GM23338 (cell line): Measurements from ENCODE around the gene TNFSF10. TPM values are rescaled to one million over a fixed set of nuclear protein-coding genes. Genes with fewer than 3 reads are reported as not detected.

ENCODE experiments used
- ATAC-seq: fragments of 200-7000 bp; cut with Tn5 transposase; 3 replicates; pipeline ENCODE4 v1.9.1; 2020
- DNase-seq: peaks from one replicate; pipeline ENCODE4 v3.0.0-alpha.2; 2015; ENCODE audit warnings: low spot score
- H2AFZ ChIP-seq: fragments of 200-600 bp; sonication (generic); 2 replicates; pipeline ENCODE4 v1.8.0; 2016; ENCODE audit warnings: antibody characterized with exemption, mild to moderate bottlenecking, moderate library complexity
- H3F3A ChIP-seq: fragments of 200-600 bp; sonication (generic); replicated peaks from 2 replicates; pipeline ENCODE4 v1.8.0; 2017; ENCODE audit warnings: antibody characterized with exemption, mixed run types, low read depth
- H3K27ac ChIP-seq: fragments of 200-600 bp; sonication (generic); 2 replicates; pipeline ENCODE4 v1.6.1; 2016; ENCODE audit warnings: low read depth
- H3K27me3 ChIP-seq: fragments of 200-600 bp; sonication (generic); 2 replicates; pipeline ENCODE4 v1.8.0; 2016; ENCODE audit warnings: mild to moderate bottlenecking, mixed run types, moderate library complexity; ENCODE audit not compliant: insufficient read depth
- H3K36me3 ChIP-seq: fragments of 200-600 bp; sonication (generic); 2 replicates; pipeline ENCODE4 v1.8.0; 2016; ENCODE audit warnings: mild to moderate bottlenecking; ENCODE audit not compliant: insufficient read depth
- H3K4me1 ChIP-seq: fragments of 200-600 bp; sonication (generic); 2 replicates; pipeline ENCODE4 v1.8.0; 2016; ENCODE audit warnings: mild to moderate bottlenecking, moderate library complexity; ENCODE audit not compliant: insufficient read depth
- H3K4me2 ChIP-seq: fragments of 200-600 bp; sonication (generic); 2 replicates; pipeline ENCODE4 v1.7.1; 2017; ENCODE audit warnings: mixed run types
- H3K4me3 ChIP-seq: fragments of 200-600 bp; sonication (generic); 2 replicates; pipeline ENCODE4 v1.6.1; 2016; ENCODE audit warnings: mixed run types
- H3K79me2 ChIP-seq: fragments of 200-600 bp; sonication (generic); replicated peaks from 2 replicates; pipeline ENCODE4 v1.8.0; 2017; ENCODE audit warnings: mild to moderate bottlenecking; ENCODE audit not compliant: insufficient read depth
- H3K9me2 ChIP-seq: fragments of 200-600 bp; sonication (generic); 2 replicates; pipeline ENCODE4 v1.8.0; 2017; ENCODE audit not compliant: insufficient read depth
- H4K20me1 ChIP-seq: fragments of 200-600 bp; sonication (generic); replicated peaks from 2 replicates; pipeline ENCODE4 v1.8.0; 2017; ENCODE audit warnings: mild to moderate bottlenecking; ENCODE audit not compliant: insufficient read depth
- H3K27ac Mint-ChIP-seq: 2 replicates; pipeline ENCODE4 v1.8.0; 2020; ENCODE audit warnings: inconsistent platforms, mild to moderate bottlenecking, moderate library complexity, mixed read lengths
- H3K27me3 Mint-ChIP-seq: 3 replicates; pipeline ENCODE4 v1.8.0; 2022; ENCODE audit warnings: low read depth, mild to moderate bottlenecking, moderate library complexity, mixed read lengths, inconsistent platforms; ENCODE audit not compliant: insufficient read depth, poor library complexity
- H3K36me3 Mint-ChIP-seq: 3 replicates; pipeline ENCODE4 v1.8.0; 2021; ENCODE audit warnings: low read depth, mild to moderate bottlenecking, inconsistent platforms, moderate library complexity, mixed read lengths
- H3K4me1 Mint-ChIP-seq: 3 replicates; pipeline ENCODE4 v1.8.0; 2020; ENCODE audit warnings: mild to moderate bottlenecking, inconsistent platforms, mixed read lengths
- H3K4me3 Mint-ChIP-seq: 3 replicates; pipeline ENCODE4 v1.8.0; 2021; ENCODE audit warnings: moderate library complexity, mild to moderate bottlenecking, inconsistent platforms, mixed read lengths
- H3K9me3 Mint-ChIP-seq: 3 replicates; pipeline ENCODE4 v1.8.0; 2020; ENCODE audit warnings: moderate library complexity, mild to moderate bottlenecking, inconsistent platforms, mixed read lengths
- CREB1 ChIP-seq: fragments of 250-450 bp; sonication (Bioruptor Pico); IDR thresholded peaks from 2 replicates; pipeline ENCODE4 v1.5.0; 2020; ENCODE audit warnings: low read depth, mild to moderate bottlenecking, moderate library complexity
- CTCF ChIP-seq, 2 experiments: fragments of 200-600 bp in 1 of 2; sonication (generic) in 1 of 2; conservative IDR thresholded peaks; 2 replicates each; pipeline versions ENCODE4 v1.5.1 to v1.6.1; 2016 to 2017; ENCODE audit warnings: antibody characterized with exemption in 2 of 2, low read depth in 2 of 2, mild to moderate bottlenecking in 2 of 2, moderate library complexity in 1 of 2
- EZH2 ChIP-seq: fragments of 200-600 bp; sonication (generic); IDR thresholded peaks from one replicate; pipeline ENCODE4 v1.8.0; 2017; ENCODE audit warnings: antibody characterized with exemption, mild to moderate bottlenecking, low read depth; ENCODE audit not compliant: unreplicated experiment
- EZH2phosphoT487 ChIP-seq: fragments of 200-600 bp; sonication (generic); IDR thresholded peaks from one replicate; pipeline ENCODE4 v1.8.1; 2018; ENCODE audit warnings: antibody characterized with exemption; ENCODE audit not compliant: unreplicated experiment
- JUNB ChIP-seq: IDR thresholded peaks from one replicate; pipeline ENCODE4 v1.6.1; 2016; ENCODE audit warnings: antibody characterized with exemption; ENCODE audit not compliant: unreplicated experiment
- NANOG ChIP-seq: IDR thresholded peaks from 2 replicates; pipeline ENCODE4 v1.6.1; 2016; ENCODE audit warnings: antibody characterized with exemption, borderline replicate concordance
- POLR2AphosphoS5 ChIP-seq: IDR thresholded peaks from 2 replicates; pipeline ENCODE4 v1.6.1; 2016; ENCODE audit warnings: antibody characterized with exemption, low read depth
- REST ChIP-seq: IDR thresholded peaks from one replicate; pipeline ENCODE4 v1.6.1; 2018; ENCODE audit warnings: antibody characterized with exemption; ENCODE audit not compliant: unreplicated experiment
- STAT1 ChIP-seq: IDR thresholded peaks from one replicate; pipeline ENCODE4 v1.6.1; 2016; ENCODE audit warnings: antibody characterized with exemption; ENCODE audit not compliant: unreplicated experiment
- ZNF114 ChIP-seq: fragments of 250-450 bp; sonication (Bioruptor Pico); IDR thresholded peaks from 2 replicates; pipeline ENCODE4 v1.5.0; 2020; ENCODE audit warnings: mild to moderate bottlenecking, moderate library complexity
- ZNF331 ChIP-seq: fragments of 250-450 bp; sonication (Bioruptor Pico); IDR thresholded peaks from 2 replicates; pipeline ENCODE4 v1.5.0; 2020; ENCODE audit warnings: low read depth, mild to moderate bottlenecking, moderate library complexity
- ZNF462 ChIP-seq: fragments of 250-450 bp; sonication (Bioruptor Pico); IDR thresholded peaks from 2 replicates; pipeline ENCODE4 v1.5.0; 2020; ENCODE audit warnings: mild to moderate bottlenecking, moderate library complexity
- polyA plus RNA-seq: library from polyadenylated mRNA; unstranded; fragments of >200 nt; fragmentation: Nextera tagmentation; extraction: Ambion mirVana; gene quantifications from 2 replicates; pipeline ENCODE4 v1.2.1, GENCODE V29; 2016
- total RNA-seq: library from RNA; depleted of rRNA; stranded (reverse); fragments of >200 nt; shearing (Covaris generic); gene quantifications from 2 replicates; pipeline ENCODE4 v1.2.3, GENCODE V29; 2014
- TF ChIP-seq, protein P1 (sequence below): IDR thresholded peaks from 2 replicates; pipeline ENCODE4 v1.6.1; 2016; ENCODE audit warnings: antibody characterized with exemption

Gene TNFSF10
- total and polyA plus RNA-seq, 2 experiments from 2014 or later = 0.27 TPM; not detected in 1

- TF ChIP-seq, protein P1, sequence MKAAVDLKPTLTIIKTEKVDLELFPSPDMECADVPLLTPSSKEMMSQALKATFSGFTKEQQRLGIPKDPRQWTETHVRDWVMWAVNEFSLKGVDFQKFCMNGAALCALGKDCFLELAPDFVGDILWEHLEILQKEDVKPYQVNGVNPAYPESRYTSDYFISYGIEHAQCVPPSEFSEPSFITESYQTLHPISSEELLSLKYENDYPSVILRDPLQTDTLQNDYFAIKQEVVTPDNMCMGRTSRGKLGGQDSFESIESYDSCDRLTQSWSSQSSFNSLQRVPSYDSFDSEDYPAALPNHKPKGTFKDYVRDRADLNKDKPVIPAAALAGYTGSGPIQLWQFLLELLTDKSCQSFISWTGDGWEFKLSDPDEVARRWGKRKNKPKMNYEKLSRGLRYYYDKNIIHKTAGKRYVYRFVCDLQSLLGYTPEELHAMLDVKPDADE = no peak
- TF ChIP-seq STAT1 = no peak
- TF ChIP-seq ZNF462 (CRISPR knock-in tag) = no peak
- no peak for TF ChIP-seq JUNB
- no peak for TF ChIP-seq CREB1
- no peak for TF ChIP-seq ZNF331
- TF ChIP-seq EZH2phosphoT487 = no peak
- no peak for TF ChIP-seq ZNF114 (CRISPR knock-in tag)
- TF ChIP-seq NANOG = no peak
- TF ChIP-seq POLR2AphosphoS5 = no peak
- no peak for TF ChIP-seq REST
- no peak for TF ChIP-seq EZH2
- TF ChIP-seq CTCF (conservative IDR thresholded peaks at IDR 0.05; ENCODE audit: low read depth in 2 of 2) = no peak
- Histone ChIP-seq H3K4me2 (no peak overlapping the region), H3K4me1 (no peaks in the 10 kb centered on the region), H3F3A (no peaks in the 10 kb centered on the region), H4K20me1 (no peaks in the 10 kb centered on the region), H2AFZ (no peak overlapping the region), H3K4me3 (no peak overlapping the region), H3K27ac (no peak overlapping the region), H3K79me2 (no peaks in the 10 kb centered on the region), H3K9me2 (no peaks in the 10 kb centered on the region; the same call in 1 of the 2 replicates), H3K36me3 (no peaks in the 10 kb centered on the region), H3K27me3 (no peaks in the 10 kb centered on the region)
- DNase-seq (no peak), ATAC-seq (no peak)
- H3K27me3 Mint-ChIP-seq = peaks cover 5% of the 10 kb centered on the region
- H3K4me3 Mint-ChIP-seq = no peak overlapping the region
- H3K27ac Mint-ChIP-seq = no peak overlapping the region
- H3K4me1 Mint-ChIP-seq = no peaks in the 10 kb centered on the region
- H3K36me3 Mint-ChIP-seq = no peaks in the 10 kb centered on the region
- H3K9me3 Mint-ChIP-seq = no peaks in the 10 kb centered on the region
Observed at GRCh38 chr3:172549144-172549543, 25.9 kb upstream of the TNFSF10 start.
